Ishikawa (cell line): ENCODE data around the gene PEPD.

Source experiments
- CEBPB ChIP-seq: IDR thresholded peaks from 2 replicates; pipeline ENCODE4 v1.6.1; 2012
- CREB1 ChIP-seq: IDR thresholded peaks from 2 replicates; pipeline ENCODE4 v1.6.1; 2012; ENCODE audit warnings: low read depth
- EGR1 ChIP-seq: IDR thresholded peaks from 2 replicates; pipeline ENCODE4 v1.6.1; 2012
- EP300 ChIP-seq: IDR thresholded peaks from 2 replicates; pipeline ENCODE4 v1.6.1; 2012; ENCODE audit warnings: borderline replicate concordance
- FOXM1 ChIP-seq: IDR thresholded peaks from 2 replicates; pipeline ENCODE4 v1.6.1; 2012; ENCODE audit warnings: low read depth, borderline replicate concordance
- NFIC ChIP-seq: IDR thresholded peaks from 2 replicates; pipeline ENCODE4 v1.6.1; 2012
- RAD21 ChIP-seq: IDR thresholded peaks from 2 replicates; pipeline ENCODE4 v1.6.1; 2012; ENCODE audit warnings: low read depth
- TAF1 ChIP-seq: IDR thresholded peaks from 2 replicates; pipeline ENCODE4 v1.6.1; 2012; ENCODE audit warnings: low read depth, mild to moderate bottlenecking
- TCF12 ChIP-seq: IDR thresholded peaks from 2 replicates; pipeline ENCODE4 v1.6.1; 2012; ENCODE audit warnings: low read depth
- TEAD4 ChIP-seq: IDR thresholded peaks from 2 replicates; pipeline ENCODE4 v1.6.1; 2012
- YY1 ChIP-seq: IDR thresholded peaks from 2 replicates; pipeline ENCODE4 v1.6.1; 2012; ENCODE audit warnings: low read depth
- ZBTB7A ChIP-seq: IDR thresholded peaks from 2 replicates; pipeline ENCODE4 v1.6.1; 2012; ENCODE audit warnings: low read depth
- TF ChIP-seq, protein P1 (sequence below): IDR thresholded peaks from 2 replicates; pipeline ENCODE4 v1.6.1; 2012
- TF ChIP-seq, protein P2 (sequence below): IDR thresholded peaks from 2 replicates; pipeline ENCODE4 v1.6.1; 2012
- TF ChIP-seq, protein P3 (sequence below): IDR thresholded peaks from 2 replicates; pipeline ENCODE4 v1.6.1; 2012; ENCODE audit warnings: low read depth, mild to moderate bottlenecking

PEPD gene

DNA sequence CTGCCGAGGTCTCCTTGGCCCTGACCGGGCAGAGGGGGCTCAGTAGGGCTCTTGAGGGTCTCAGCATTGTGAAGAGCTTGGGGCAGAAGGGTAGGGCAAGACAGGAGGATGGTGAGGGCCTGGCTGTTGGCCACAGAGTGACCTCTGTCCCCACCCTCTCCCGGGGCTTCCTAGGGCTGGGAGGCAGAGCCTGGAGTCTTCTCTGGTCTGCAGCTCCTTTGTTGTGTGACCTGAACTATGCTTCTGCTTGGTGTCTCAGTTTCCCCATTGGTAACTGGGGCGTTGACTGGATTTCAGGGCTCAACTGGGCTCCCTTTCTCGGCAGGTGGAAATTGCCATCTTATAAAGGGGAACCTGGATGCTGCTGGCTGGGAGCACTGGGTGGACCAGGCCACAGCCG is 30.1 kb upstream of the PEPD start:
- no peak for TF ChIP-seq TCF12
- no peak for TF ChIP-seq FOXM1
- TF ChIP-seq CREB1 = no peak
- TF ChIP-seq, protein P1, sequence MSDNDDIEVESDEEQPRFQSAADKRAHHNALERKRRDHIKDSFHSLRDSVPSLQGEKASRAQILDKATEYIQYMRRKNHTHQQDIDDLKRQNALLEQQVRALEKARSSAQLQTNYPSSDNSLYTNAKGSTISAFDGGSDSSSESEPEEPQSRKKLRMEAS = no peak
- TF ChIP-seq CEBPB = no peak

DNA sequence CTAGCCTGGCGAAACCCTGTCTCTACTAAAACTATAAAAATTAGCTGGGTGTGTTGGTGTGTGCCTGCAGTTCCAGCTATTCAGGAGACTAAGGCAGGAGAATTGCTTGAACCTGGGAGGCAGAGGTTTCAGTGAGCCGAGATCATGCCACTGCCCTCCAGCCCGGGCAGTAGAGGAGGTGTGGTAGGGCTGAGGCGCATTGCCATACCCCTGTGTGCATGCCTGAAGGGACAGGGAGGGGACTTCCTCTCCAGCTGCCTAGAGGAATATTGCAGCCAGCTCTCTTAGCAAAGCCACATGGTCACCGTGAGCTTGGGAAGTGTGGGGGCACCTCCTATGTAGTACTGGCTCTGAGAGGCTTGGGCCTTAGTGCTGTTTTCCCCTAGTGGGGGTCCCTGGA is 29.2 kb upstream of the PEPD start:
- TF ChIP-seq, protein P2, sequence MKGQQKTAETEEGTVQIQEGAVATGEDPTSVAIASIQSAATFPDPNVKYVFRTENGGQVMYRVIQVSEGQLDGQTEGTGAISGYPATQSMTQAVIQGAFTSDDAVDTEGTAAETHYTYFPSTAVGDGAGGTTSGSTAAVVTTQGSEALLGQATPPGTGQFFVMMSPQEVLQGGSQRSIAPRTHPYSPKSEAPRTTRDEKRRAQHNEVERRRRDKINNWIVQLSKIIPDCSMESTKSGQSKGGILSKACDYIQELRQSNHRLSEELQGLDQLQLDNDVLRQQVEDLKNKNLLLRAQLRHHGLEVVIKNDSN = no peak
- no peak for TF ChIP-seq TCF12
- no peak for TF ChIP-seq TAF1

DNA sequence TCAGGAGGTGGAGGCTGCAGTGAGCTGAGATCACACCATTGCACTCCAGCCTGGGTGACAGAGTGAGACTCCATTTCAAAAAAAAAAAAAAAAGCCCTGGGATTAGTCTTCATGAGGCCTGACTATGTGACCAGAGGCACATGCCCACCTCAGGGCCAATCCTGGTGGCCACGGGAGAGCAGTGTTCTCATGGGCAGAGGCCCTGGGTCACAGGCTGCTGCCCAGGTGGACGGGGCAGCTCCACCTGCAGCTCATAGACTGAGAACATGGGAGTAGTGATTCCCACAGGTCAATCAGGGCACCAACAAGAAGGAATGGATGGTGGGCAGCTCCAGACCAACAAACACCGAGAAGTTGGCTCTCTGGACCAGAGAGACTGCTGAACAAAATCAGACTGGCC is 26.1 kb upstream of the PEPD start:
- TF ChIP-seq NFIC = no peak
- TF ChIP-seq, protein P2 = no peak
- no peak for TF ChIP-seq TCF12
- no peak for TF ChIP-seq ZBTB7A
- no peak for TF ChIP-seq EGR1
- TF ChIP-seq CEBPB = no peak

DNA sequence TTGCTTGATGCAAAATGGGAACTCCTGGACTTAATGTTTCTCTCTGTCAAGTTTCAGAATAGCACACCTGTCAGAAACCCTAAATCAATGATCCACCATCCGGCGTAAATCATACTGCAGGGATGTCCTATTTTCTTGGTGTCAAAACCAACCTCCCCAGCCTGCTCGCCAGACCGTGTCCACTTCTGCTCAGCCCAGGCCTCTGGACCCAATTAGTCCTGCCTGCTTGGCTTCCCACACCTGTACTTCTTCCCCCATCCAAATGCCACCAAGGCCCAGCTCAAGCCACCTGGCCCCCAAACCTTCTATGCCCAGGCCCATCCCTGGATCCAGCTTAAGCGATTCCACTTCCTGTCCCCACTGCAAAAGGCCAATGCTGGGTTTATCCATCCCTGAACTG is 25.1 kb upstream of the PEPD start:
- TF ChIP-seq ZBTB7A (no peak), NFIC (no peak), EGR1 (no peak)

DNA sequence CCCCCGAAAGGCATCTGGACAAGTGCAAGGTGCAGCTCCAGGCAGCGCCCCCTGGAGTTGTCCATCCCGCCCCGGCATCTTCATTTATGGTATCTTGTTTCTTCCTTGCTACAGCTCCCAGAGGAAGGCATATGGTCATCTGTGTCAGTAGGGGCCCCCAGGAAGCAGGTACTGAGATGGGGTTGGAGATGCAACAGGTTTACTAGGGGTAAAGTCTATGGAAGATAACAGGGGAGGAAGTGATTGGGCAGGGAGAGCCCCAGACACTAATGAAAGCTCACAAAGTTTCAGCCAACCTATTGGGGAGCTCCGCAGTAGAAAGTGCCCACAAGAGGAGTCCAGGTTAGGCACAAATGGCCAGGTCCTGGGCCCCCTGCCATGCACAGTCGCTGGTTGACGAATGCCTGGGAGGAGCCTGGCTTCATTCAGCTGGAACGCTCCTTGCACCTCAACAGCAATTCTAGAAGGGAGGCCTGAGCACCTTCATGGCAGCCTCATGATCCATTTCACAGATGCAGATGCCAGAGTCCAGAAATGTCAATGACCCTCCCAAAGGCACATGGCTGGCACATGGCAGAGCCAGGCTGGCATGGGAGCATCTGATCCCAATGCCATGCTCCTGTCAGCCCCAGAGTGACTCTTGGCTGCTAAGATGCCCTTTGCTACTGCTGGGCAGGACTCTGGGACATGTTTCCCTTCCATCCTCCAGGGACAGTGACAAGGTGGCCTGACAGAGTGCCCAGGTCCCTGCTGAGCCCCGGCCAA is 23.8 kb upstream of the PEPD start:
- TF ChIP-seq, protein P3, sequence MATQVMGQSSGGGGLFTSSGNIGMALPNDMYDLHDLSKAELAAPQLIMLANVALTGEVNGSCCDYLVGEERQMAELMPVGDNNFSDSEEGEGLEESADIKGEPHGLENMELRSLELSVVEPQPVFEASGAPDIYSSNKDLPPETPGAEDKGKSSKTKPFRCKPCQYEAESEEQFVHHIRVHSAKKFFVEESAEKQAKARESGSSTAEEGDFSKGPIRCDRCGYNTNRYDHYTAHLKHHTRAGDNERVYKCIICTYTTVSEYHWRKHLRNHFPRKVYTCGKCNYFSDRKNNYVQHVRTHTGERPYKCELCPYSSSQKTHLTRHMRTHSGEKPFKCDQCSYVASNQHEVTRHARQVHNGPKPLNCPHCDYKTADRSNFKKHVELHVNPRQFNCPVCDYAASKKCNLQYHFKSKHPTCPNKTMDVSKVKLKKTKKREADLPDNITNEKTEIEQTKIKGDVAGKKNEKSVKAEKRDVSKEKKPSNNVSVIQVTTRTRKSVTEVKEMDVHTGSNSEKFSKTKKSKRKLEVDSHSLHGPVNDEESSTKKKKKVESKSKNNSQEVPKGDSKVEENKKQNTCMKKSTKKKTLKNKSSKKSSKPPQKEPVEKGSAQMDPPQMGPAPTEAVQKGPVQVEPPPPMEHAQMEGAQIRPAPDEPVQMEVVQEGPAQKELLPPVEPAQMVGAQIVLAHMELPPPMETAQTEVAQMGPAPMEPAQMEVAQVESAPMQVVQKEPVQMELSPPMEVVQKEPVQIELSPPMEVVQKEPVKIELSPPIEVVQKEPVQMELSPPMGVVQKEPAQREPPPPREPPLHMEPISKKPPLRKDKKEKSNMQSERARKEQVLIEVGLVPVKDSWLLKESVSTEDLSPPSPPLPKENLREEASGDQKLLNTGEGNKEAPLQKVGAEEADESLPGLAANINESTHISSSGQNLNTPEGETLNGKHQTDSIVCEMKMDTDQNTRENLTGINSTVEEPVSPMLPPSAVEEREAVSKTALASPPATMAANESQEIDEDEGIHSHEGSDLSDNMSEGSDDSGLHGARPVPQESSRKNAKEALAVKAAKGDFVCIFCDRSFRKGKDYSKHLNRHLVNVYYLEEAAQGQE = no peak
- TF ChIP-seq TCF12 (no peak), EGR1 (no peak), RAD21 (no peak), CEBPB (no peak), FOXM1 (no peak), TEAD4 (no peak), ZBTB7A (no peak), YY1 (no peak), TAF1 (no peak), EP300 (no peak), NFIC (no peak), CREB1 (no peak)
- TF ChIP-seq, protein P2 = no peak

DNA sequence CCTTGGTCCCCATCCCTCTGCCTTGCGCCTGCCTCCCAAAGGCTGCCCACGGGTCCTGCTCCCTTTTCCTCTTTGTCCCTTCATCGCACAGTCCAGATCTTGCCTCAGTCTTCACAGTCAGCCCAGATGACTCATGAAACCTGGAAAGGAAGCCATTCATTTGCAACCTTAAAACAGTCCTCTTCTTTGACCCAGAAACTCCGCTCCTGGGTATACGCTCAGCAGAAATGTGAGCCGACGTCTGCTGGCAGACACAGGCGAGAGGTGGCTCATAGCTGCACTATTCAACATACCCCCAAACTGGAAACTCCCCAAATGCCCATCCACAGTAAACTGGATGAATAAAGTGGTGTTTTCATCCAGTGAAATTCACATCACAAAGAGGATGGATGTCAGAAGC is 13.6 kb upstream of the PEPD start:
- no peak for TF ChIP-seq TCF12
- TF ChIP-seq, protein P2 = no peak

DNA sequence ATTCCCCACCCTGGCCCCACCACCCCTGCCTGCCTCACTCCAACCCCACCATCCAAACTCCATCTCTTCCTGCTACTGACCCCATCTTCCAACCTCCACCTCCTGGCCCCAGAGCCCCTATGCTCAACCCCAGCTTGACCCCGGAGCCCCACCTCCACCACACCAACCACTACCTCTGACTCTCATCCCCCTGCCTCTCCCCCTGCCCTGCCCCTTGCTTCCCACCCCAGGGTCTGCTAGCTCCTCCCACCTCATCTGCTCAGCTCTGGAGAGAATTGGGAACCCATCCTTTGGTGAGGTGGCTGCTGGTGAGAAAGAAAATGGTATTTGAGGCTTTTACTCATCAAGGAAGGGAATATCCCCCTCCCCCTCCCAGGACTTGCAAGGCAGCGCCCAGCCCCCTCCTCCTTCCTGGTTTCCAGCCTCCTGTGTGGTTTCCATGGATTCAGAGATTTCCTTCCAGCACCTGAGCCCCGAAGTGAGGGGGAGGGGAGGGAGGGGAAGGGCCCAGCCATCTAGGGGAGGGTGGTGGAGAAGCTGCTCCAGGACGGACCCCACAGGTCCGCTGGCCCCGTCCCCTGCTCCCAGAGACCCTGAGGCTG is 11.4 kb upstream of the PEPD start:
- TF ChIP-seq NFIC (no peak), TAF1 (no peak)
- TF ChIP-seq, protein P1 = no peak

DNA sequence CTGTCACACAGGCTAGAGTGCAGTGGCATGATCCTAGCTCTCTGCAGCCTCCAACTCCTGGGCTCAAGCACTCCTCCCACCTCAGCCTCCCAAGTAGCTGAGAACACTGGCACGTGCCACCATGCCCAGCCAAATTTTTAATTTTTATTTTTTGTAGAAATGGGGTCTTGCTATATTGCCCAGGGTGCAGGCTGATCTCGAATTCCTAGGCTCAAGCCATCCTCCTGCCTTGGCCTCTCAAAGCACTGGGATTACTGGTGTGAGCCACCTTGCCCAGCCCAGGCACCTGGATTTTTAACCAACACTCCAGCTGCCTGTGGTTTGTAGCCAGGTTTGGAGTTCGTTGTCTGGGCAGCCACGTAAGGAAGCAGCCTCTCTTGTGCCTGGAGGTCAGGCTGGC is 9.3 kb upstream of the PEPD start:
- no peak for TF ChIP-seq CEBPB
- no peak for TF ChIP-seq TCF12
- no peak for TF ChIP-seq TAF1
- TF ChIP-seq, protein P2 = no peak
- no peak for TF ChIP-seq ZBTB7A
- TF ChIP-seq EP300 = no peak
- TF ChIP-seq, protein P1 = no peak
- no peak for TF ChIP-seq NFIC
- TF ChIP-seq TEAD4 = no peak
- no peak for TF ChIP-seq YY1
- TF ChIP-seq FOXM1 = no peak
- TF ChIP-seq CREB1 = no peak
- no peak for TF ChIP-seq EGR1
